Left renal cortex interstitium (tissue), 4 donors: Measurements from ENCODE around the gene NLRX1. TPM values are rescaled to one million over a fixed set of nuclear protein-coding genes. Genes with fewer than 3 reads are reported as not detected.
"Not testable (repeated sequence)": the region's sequence is repeated elsewhere in the genome, so short reads cannot be mapped to it uniquely, and the experiment has no call there.

Source experiments
- DNase-seq, 4 donors: peaks; one replicate each; pipeline ENCODE4 v3.0.0-alpha.2; 2013; ENCODE audit warnings: low read depth in 4 of 4, low spot score in 2 of 4, missing footprints in 1 of 4
- polyA plus RNA-seq, 4 donors: library from polyadenylated mRNA; unstranded; fragments of 120-200 nt; gene quantifications; one replicate each; pipeline ENCODE4 v1.2.1, GENCODE V29; 2013; ENCODE audit not compliant: insufficient read length in 4 of 4

NLRX1 gene
- polyA plus RNA-seq, 4 donors = 10.7 to 14.8 (median 12.6) TPM

DNA sequence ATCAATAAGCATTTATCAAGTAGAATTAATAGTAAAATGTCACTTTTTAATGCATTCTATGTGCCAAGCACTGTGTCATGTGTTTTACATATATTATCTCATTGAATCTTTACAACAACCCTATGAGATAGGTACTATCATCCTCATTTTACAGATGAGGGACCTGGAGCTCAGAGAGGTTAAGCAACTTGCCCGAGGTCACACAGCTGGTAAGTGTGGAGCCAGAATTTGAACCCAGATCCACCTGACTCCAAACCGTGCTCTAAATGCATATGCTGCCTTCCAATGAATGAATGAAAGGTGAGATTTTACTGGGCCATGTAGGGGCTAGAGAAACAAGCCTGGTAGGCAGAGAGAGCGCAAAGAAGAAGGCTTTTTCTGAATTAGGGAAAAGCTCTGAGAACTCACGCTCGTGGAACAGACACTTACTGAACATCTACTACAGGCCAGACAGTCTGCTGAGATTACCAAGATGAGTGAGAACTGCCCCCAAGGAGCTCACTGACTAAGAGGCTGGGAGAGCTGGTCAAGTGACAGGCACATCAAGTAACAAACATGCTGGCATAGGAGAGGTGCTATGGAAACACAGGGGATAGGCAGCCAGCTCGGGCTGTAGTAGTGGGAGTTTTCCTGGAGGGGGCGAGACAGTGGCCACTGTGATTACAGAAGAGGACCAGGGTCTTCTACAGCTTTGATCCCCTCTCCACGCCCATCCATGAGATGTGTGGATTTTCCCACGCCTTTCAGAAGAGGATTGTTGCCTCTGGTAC, 15.3 kb upstream of the NLRX1 start:
- no peak for DNase-seq

- no peak for DNase-seq
Observed at GRCh38 chr11:119154178-119154577, 14.3 kb upstream of the NLRX1 start.

DNA sequence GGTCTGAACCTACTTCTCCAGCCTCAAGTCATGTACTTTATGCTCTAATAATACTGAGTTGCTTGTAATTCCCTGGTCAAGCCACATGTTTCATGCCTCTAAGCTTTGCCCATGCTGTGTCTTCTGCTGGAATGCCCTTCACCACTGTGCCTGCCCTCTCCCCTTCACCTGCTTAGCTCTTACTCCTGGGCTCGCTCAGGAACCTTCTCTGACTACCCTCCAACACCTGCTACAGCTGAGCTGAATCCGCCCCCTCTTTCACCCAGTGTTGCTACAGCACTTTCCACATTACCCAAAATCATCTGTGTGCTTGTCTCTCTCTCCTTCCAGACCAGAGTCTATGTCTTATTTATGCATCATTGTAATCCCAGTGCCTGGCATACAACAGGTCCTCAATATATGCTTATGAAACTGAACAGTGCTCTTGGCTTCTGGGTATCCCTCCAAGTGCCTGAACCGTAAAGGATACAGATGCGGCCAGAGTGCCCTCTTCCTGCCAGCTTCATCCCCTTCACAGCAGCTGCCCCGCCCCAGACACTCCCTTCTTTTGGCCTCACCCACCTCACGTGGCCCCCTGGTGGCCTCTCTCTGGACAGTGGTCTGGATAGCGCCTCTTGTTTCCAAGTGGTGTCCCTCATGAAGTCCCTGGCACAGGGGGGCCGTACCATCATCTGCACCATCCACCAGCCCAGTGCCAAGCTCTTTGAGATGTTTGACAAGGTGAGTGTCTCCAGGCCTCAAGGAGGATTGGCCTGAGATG, 12.6 kb upstream of the NLRX1 start:
- no peak for DNase-seq

DNA sequence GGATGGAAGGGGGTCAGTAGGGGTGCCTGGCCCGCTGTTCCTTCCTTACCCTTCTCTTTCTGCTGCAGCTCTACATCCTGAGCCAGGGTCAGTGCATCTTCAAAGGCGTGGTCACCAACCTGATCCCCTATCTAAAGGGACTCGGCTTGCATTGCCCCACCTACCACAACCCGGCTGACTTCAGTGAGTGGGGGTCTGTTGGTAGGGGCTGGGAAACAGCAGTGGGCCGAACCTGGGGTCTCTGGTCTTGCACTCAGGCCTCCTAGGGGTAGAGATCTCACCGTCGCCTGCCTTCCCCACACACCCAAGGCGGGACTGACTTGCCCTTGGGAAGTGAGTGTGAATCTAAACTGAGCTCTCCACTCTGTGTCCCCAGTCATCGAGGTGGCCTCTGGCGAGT, 12.0 kb upstream of the NLRX1 start:
- no peak for DNase-seq

DNA sequence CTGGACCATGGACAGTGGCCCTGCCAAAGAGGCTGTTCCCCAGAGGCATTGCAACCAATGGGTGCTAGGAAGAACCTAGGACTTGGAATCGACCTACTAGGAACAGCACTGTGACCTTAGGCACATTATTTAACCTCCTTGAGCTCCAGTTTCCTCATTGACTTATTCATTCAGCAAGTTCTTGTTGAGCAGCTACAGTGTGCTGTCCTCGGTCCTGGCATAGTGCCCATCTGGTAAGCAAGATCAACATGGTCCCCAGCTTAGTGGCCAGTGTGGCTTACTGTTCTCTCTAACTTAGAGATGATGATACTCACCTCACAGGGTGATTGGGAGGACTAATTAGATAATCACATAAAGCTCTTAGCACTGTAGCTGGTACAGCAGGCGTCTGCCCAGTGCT, 11.5 kb upstream of the NLRX1 start:
- DNase-seq = no peak

DNA sequence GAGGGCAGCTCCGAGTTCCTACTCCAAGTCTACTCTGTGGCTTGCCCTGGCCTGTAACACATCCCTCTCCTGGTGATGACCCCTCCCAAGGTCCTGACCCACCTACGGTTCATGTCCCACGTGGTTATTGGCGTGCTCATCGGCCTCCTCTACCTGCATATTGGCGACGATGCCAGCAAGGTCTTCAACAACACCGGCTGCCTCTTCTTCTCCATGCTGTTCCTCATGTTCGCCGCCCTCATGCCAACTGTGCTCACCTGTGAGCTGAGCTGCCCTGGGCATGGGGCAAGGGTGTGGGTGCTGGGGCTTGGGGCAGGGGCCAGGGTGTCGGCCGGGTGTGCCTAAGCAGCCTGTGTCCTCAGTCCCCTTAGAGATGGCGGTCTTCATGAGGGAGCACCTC, 10.1 kb upstream of the NLRX1 start:
- no peak for DNase-seq

DNA sequence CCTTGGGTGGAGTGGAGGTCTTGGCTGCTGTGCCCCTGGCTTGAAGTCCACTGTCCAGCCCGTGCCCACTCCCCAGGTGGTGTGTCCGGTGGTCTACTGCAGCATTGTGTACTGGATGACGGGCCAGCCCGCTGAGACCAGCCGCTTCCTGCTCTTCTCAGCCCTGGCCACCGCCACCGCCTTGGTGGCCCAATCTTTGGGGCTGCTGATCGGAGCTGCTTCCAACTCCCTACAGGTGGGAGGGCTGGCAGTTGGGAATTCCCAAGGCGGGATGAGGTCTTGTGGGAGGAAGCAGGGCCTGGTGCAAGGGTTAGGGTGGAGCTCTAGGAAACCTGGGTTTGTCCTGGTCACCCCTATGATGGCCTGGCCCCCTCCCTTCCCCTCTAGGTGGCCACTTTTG, 8.4 kb upstream of the NLRX1 start:
- DNase-seq = no peak

- DNase-seq = no peak
Observed at GRCh38 chr11:119161871-119162270, 6.7 kb upstream of the NLRX1 start.

DNA sequence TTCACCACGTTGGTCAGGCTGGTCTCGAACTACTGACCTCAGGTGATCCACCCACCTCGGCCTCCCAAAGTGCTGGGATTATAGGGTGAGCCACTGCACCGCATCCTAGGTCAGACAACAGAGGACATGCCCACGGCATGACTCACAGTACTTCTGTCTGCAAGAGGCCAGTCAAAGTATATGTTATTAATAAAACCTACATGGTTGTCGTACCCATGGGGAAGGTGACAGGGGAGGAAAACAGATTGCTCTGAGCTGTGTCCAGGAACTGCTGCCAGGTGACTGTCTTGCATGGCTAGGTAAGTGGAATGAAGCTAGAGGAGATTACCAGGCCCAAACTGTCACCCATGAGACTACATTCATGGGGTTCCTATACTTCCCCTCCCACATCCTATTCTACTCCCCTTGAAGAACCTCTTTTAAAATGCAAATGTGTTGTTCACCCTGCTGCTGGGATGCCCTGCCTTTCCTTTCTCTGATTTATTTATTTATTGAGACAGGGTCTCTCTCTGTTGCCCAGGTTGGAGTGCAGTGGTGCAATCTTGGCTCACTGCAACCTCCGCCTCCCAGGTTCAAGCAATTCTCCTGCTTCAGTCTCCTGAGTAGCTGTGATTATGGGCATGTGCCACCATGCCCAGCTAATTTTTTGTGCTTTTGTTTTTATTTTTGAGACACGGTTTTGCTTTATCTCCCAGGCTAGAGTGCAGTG, 2.0 kb upstream of the NLRX1 start:
- peak in 1 of 4 donors; percentile 37 for DNase-seq

DNA sequence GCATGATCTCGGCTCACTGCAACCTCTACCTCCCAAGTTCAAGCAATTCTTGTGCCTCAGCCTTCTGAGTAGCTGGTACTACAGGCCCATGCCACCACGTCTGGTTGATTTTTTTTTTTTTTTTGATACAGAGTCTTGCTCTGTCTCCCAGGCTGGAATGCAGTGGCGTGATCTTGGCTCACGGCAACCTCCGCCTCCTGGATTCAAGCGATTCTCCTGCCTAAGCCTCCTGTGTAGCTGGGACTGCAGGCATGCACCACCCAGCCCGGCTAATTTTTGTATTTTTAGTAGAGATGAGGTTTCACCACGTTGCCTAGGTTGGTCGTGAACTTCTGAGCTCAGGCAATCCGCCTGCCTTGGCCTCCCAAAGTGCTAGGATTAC, 1.5 kb upstream of the NLRX1 start:
- not testable (repeated sequence) for DNase-seq

- DNase-seq = no peak
Observed at GRCh38 chr11:119167933-119168332, 592 bp upstream of the NLRX1 start.

GRCh38 chr11:119169282-119169719, 776 bp downstream of the NLRX1 start:
- DNase-seq = no peak

DNA sequence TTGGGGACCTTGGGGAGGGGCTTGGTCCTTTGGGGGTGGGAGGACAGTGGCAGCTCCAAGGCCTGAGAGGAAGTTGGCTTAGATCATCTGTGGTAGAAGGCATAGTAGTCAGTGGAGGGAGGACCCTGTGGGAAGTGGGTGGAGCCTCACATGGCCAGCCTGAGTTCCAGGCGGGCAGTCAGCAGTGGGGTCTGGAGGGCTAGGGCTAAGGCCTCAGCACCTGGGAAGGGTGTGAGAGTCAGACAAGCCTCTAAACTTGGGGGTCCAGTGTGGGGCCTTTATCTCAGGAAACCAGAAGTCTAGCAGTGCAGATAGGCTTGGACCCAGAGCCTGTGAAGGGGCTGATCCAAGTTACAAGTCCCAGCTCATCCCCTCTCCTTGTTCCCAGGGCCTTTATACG, 4.0 kb downstream of the NLRX1 start:
- DNase-seq = no peak

DNA sequence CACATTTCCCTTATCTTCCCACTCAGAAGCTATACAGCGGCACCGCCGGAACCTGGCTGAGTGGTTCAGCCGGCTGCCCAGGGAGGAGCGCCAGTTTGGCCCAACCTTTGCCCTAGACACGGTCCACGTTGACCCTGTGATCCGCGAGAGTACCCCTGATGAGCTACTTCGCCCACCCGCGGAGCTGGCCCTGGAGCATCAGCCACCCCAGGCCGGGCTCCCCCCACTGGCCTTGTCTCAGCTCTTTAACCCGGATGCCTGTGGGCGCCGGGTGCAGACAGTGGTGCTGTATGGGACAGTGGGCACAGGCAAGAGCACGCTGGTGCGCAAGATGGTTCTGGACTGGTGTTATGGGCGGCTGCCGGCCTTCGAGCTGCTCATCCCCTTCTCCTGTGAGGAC, 4.9 kb downstream of the NLRX1 start:
- DNase-seq = no peak

- DNase-seq = no peak
Observed at GRCh38 chr11:119175493-119176077, 7.1 kb downstream of the NLRX1 start.

DNA sequence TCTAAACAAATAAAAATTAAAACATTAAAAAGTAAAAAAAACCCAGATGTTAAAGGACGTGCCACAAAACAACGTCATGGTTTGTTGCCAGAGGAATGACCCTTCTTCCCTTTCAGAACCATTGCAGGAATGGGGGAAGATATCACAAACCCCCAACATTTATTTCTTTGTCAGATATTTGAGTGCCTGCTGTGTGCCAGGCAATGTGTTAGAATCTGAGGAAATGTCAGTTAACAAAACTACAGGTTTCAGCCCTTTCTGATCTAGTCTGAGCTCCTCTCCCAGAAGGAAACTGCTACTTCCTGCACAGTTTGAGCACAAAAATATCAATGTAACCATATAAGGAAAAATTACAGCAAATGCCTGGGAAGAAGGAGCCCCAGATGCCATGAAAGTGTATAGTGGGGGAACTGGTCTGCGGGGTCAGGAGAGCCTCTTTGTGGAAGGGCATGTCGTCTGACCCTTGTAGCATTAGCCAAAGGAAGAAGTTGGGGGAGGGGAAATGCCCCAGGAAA, 9.7 kb downstream of the NLRX1 start:
- DNase-seq = no peak

DNA sequence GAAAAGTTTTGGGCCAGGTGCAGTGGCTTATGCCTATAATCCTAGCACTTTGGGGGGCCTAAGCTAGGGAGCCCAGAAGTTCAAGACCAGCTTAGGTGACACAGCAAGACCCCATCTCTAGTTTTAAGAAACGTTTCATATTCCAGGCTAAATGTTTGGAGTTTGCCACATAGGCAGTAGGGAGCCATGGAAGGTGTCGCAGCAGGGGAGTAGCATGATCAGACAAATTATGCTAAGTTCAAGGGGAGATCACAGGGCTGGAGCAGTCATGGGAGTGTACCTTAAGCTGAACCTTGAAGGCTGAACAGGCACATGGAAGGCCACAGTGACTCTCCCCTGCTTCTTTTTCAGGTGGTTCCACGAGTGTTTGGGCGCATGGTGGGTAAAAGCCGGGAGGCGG, 10.8 kb downstream of the NLRX1 start:
- DNase-seq = no peak

DNA sequence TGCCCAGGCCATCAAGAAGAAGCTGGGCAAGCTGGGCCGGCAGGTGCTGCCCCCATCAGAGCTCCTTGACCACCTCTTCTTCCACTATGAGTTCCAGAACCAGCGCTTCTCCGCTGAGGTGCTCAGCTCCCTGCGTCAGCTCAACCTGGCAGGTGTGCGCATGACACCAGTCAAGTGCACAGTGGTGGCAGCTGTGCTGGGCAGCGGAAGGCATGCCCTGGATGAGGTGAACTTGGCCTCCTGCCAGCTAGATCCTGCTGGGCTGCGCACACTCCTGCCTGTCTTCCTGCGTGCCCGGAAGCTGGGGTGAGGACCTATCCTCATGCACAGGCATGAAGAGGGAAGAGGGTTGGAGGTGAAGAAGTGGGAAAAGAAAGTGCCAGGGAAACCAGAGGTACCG, 11.5 kb downstream of the NLRX1 start:
- DNase-seq = no peak

GRCh38 chr11:119180729-119181676, 12.5 kb downstream of the NLRX1 start:
- DNase-seq = no peak
